ENCODE results near the gene VARS2. TPM values are rescaled to one million over a fixed set of nuclear protein-coding genes. Genes with fewer than 3 reads are reported as not detected.
A peak's percentile ranks its signal among the peaks of the same experiment; 100 is the strongest.

Gene VARS2
- total and polyA plus RNA-seq, 8 donors = 11.3 to 40.6 (median 18.9) TPM

DNA sequence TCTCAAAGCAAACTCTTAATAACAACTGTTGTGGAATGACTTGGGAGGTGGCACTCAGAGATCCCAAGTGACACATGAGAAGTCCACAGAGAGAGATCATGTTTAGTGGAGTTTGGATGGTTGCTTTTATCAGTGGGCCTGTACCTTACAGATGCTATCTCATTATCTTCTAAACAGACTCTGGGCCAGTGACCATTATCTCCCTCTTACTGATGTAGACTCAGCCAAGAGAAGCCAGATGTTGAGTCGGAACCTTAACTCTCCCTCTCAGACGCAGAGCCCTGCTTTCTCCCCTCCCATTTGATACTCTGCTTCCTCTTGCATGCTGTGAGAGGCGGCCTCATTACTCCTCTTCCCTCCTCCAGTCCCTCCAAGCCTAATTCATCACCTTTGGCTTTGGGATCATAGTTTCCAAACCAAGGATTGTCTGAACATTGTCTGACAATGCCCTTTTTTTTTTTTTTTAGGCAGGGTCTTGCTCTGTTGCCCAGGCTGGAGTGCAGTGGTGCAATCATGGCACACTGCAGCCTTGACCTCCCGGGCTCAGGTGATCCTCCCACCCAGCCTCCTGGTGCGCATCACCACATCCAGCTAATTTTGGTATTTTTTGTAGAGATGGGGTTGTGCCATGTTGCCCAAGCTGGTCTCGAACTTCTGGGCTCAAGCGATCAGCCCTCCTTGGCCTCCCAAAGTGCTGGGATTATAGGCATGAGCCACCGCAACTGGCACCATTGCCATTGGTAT, 34.2 kb upstream of the VARS2 start:
- FAIRE-seq (no peak), DNase-seq (no peak), ATAC-seq (no peak)
- H3K27me3 ChIP-seq = no peaks in the 10 kb centered on the region
- TF ChIP-seq, protein P1, sequence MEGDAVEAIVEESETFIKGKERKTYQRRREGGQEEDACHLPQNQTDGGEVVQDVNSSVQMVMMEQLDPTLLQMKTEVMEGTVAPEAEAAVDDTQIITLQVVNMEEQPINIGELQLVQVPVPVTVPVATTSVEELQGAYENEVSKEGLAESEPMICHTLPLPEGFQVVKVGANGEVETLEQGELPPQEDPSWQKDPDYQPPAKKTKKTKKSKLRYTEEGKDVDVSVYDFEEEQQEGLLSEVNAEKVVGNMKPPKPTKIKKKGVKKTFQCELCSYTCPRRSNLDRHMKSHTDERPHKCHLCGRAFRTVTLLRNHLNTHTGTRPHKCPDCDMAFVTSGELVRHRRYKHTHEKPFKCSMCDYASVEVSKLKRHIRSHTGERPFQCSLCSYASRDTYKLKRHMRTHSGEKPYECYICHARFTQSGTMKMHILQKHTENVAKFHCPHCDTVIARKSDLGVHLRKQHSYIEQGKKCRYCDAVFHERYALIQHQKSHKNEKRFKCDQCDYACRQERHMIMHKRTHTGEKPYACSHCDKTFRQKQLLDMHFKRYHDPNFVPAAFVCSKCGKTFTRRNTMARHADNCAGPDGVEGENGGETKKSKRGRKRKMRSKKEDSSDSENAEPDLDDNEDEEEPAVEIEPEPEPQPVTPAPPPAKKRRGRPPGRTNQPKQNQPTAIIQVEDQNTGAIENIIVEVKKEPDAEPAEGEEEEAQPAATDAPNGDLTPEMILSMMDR (IDR thresholded peaks at IDR 0.05) = no peak
- H3K27ac ChIP-seq = no peak overlapping the region
- WGBS, 2 donors = 81 to 89% methylated on average over 8 of the region's 8 CpGs
- H3K36me3 ChIP-seq = no peaks in the 10 kb centered on the region
- intact Hi-C loops (cut with DNase I) = loop anchor here in 2 of 3 donors (5.0 to 10.0 kb wide), 2 partner anchors 48 to 145 kb away; no protein-coding TSS in a partner anchor
- H3K4me3 ChIP-seq = no peak overlapping the region
- H3K9me3 ChIP-seq = no peaks in the 10 kb centered on the region
- peaks cover 0 to 11% (median 7%) of the 10 kb centered on the region in 3 donors for H3K4me1 ChIP-seq

DNA sequence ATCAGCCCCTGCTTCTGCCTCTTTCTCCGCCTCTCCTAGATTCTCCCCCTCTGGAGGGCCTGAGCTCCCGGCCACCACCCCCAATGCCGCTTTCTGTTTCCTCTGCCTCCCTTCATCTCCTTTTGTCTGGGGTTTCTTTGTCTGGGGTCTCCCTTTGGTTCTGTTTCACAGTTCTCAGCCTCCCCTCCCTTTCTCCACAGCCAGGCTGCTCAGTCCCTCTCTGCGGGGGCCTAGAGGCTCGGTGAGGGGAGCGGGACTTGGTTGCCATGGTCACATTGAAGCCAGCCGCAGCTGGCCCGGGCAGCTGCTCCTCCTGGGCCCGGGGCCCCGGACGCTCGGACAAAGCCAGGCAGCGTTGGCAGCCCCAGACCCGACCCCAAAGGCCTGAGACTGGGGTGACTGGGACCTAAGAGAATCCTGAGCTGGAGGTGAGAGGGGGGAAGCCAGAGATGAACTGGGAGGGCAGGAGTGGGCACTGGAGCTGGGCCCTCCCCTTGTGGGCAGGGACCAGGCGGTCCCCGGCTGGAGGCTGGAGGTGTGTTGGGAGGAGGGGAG, 33.3 kb upstream of the VARS2 start:
- ATAC-seq (no peak), DNase-seq (no peak), FAIRE-seq (no peak)
- H3K4me1 ChIP-seq = peaks cover 1 to 16% (median 7%) of the 10 kb centered on the region in 3 donors
- H3K4me3 ChIP-seq = no peak overlapping the region
- no peaks in the 10 kb centered on the region for H3K27me3 ChIP-seq
- TF ChIP-seq, protein P1 (IDR thresholded peaks at IDR 0.05) = no peak
- intact Hi-C loops (cut with DNase I) = loop anchor here in 2 of 3 donors (5.0 to 10.0 kb wide), 2 partner anchors 48 to 146 kb away; no protein-coding TSS in a partner anchor
- H3K27ac ChIP-seq = no peak overlapping the region
- 83 to 85% methylated on average over 16 of the region's 16 CpGs for WGBS, 2 donors
- H3K36me3 ChIP-seq = no peaks in the 10 kb centered on the region
- no peaks in the 10 kb centered on the region for H3K9me3 ChIP-seq

DNA sequence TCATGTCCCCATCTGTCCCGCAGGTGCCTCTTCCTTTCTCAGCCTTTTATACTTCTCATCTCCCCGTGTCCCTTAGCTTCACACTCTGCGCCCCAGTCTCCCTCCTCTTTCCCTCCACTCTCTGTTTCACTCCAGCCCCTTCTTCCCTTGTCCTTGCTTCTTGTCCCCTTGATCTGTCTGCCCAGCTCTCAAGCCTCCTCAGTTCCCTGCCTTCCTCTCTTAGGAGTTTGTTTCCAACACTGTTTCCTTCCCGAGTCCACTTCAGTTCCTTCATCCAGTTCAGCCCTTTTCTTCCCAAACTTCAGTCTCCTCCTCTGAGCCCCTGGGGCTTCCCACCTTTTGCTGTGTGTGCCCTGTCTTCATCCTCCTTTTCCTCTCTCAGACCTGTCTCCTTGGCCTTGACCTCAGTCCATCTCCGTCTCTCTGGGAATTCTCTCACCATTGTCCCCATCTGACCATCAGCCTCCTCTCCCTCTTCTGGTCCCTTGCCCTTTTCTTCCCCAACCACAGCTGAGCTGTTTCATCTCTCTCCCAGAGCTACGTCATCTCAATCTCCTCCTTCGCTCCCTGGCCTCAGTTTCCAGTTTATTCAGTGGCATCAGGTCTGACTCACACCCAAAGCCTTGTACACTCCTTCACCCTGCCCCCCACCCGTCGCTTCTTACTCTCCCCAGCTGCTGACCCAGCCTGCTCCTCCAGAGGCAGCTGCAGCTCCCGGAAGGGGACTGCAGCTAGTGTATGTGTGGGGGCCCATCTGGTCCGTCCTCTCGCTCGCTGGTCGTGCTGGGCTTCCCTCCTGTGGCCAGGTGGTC, 32.4 kb upstream of the VARS2 start:
- ATAC-seq (no peak), FAIRE-seq (no peak), DNase-seq (no peak)
- intact Hi-C loops (cut with DNase I) = loop anchor here in 2 of 3 donors (5.0 to 10.0 kb wide), 2 partner anchors 49 to 147 kb away; no protein-coding TSS in a partner anchor
- Histone ChIP-seq H3K4me1 (peaks cover 7 to 23% (median 8%) of the 10 kb centered on the region in 3 donors), H3K36me3 (no peaks in the 10 kb centered on the region), H3K27ac (peak overlapping the region; percentile 79 to 96 (median 89)), H3K4me3 (no peak overlapping the region), H3K9me3 (no peaks in the 10 kb centered on the region), H3K27me3 (no peaks in the 10 kb centered on the region)
- 74 to 77% methylated on average over 13 to 14 of the region's 14 CpGs for WGBS, 2 donors
- TF ChIP-seq, protein P1 (IDR thresholded peaks at IDR 0.05) = no peak

DNA sequence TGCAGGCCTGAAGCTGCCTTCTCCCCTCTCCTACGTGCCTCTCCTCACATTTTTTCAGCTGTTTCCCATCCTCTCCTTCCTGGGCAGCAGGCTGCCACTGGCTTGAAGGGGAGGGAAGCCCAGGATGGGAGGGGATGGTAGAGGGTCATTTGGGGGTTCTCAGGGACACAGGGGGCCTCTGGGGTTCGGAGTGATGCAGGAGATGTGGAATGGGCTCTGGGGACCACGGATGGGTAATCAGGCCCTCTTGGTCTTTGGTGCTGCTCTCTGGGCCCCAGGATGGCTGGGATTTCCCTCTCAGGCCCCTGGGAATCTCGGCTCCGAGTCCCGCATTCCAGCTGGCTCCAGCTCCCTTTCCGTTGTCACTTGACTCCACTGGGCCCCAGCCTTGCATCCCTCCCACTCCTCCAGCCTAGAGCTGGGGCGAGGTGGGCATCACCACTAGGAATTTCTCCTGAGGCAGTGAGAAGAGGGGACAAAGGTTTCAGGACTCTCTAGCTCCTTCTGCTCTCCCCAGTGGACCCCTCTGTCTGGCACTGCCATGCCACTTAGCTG, 31.8 kb upstream of the VARS2 start:
- no peaks in the 10 kb centered on the region for H3K27me3 ChIP-seq
- DNase-seq (no peak), ATAC-seq (no peak), FAIRE-seq (no peak)
- no peaks in the 10 kb centered on the region for H3K9me3 ChIP-seq
- intact Hi-C loops (cut with DNase I) = loop anchor here in 2 of 3 donors (5.0 to 10.0 kb wide), 2 partner anchors 50 to 147 kb away; no protein-coding TSS in a partner anchor
- WGBS, 2 donors = 15 to 24% methylated on average over 8 of the region's 8 CpGs
- TF ChIP-seq, protein P1 (IDR thresholded peaks at IDR 0.05) = no peak
- no peaks in the 10 kb centered on the region for H3K36me3 ChIP-seq
- peak overlapping the region; percentile 79 to 96 (median 89) for H3K27ac ChIP-seq
- H3K4me3 ChIP-seq = peak overlapping the region in 3 of 4 donors; percentile 73 to 75 (median 73)
- H3K4me1 ChIP-seq = peaks cover 12 to 30% (median 15%) of the 10 kb centered on the region in 3 donors
